HepG2 (cell line): Measurements from ENCODE around the gene TMEM253. TPM values are rescaled to one million over a fixed set of nuclear protein-coding genes. Genes with fewer than 3 reads are reported as not detected.
A peak's percentile ranks its signal among the peaks of the same experiment; 100 is the strongest.

Experiments
- BCLAF1 ChIP-seq: fragments of 450-650 bp; IDR thresholded peaks from 2 replicates; pipeline ENCODE4 v1.6.1; 2017; ENCODE audit warnings: mild to moderate bottlenecking
- DPF2 ChIP-seq: sonication (generic); formaldehyde crosslinking; IDR thresholded peaks from 2 replicates; pipeline ENCODE4 v1.4.0; 2020; ENCODE audit warnings: mild to moderate bottlenecking, low read depth, missing genetic modification reagents, borderline replicate concordance
- MAFK ChIP-seq, 2 experiments: IDR thresholded peaks in 1 of 2; conservative IDR thresholded peaks in 1 of 2; 2 replicates each; pipeline ENCODE4 v1.6.1; 2011; ENCODE audit warnings: improper control_type of control experiment in 2 of 2, low read length in 2 of 2
- NFKB2 ChIP-seq: sonication (generic); formaldehyde crosslinking; IDR thresholded peaks from 2 replicates; pipeline ENCODE4 v1.4.0; 2020; ENCODE audit warnings: missing genetic modification reagents, borderline replicate concordance
- POLR2G ChIP-seq: fragments of 200-400 bp; formaldehyde crosslinking; IDR thresholded peaks from 2 replicates; pipeline ENCODE4 v1.6.1; 2018; ENCODE audit warnings: mild to moderate bottlenecking, low read depth, low read length, moderate library complexity
- REL ChIP-seq: sonication (generic); formaldehyde crosslinking; conservative IDR thresholded peaks from 2 replicates; pipeline ENCODE4 v1.8.0; 2022; ENCODE audit warnings: mild to moderate bottlenecking, missing genetic modification reagents, moderate library complexity
- RFX3 ChIP-seq: IDR thresholded peaks from 2 replicates; pipeline ENCODE4 v1.6.1; 2016; ENCODE audit warnings: missing biosample characterization, missing genetic modification reagents
- YY1 ChIP-seq: IDR thresholded peaks from 2 replicates; pipeline ENCODE4 v1.6.1; 2011; ENCODE audit warnings: low read length, low read depth, moderate library complexity, mild to moderate bottlenecking; ENCODE audit not compliant: insufficient read depth, insufficient replicate concordance
- ZBTB39 ChIP-seq: sonication (generic); formaldehyde crosslinking; IDR thresholded peaks from 2 replicates; pipeline ENCODE4 v1.5.0; 2020; ENCODE audit warnings: missing genetic modification reagents
- ZBTB46 ChIP-seq: sonication (generic); formaldehyde crosslinking; IDR thresholded peaks from 2 replicates; pipeline ENCODE4 v1.4.0; 2020; ENCODE audit warnings: mild to moderate bottlenecking, missing genetic modification reagents, borderline replicate concordance
- ZFP37 ChIP-seq: sonication (generic); formaldehyde crosslinking; IDR thresholded peaks from 2 replicates; pipeline ENCODE4 v1.4.0; 2020; ENCODE audit warnings: missing genetic modification reagents, borderline replicate concordance
- ZNF280D ChIP-seq: sonication (generic); formaldehyde crosslinking; IDR thresholded peaks from 2 replicates; pipeline ENCODE4 v1.5.1; 2020; ENCODE audit warnings: mild to moderate bottlenecking, missing genetic modification reagents
- ZNF326 ChIP-seq: sonication (generic); formaldehyde crosslinking; IDR thresholded peaks from 2 replicates; pipeline ENCODE4 v1.4.0; 2020; ENCODE audit warnings: missing genetic modification reagents, borderline replicate concordance
- ZNF703 ChIP-seq: sonication (generic); formaldehyde crosslinking; IDR thresholded peaks from 2 replicates; pipeline ENCODE4 v1.5.1; 2020; ENCODE audit warnings: missing genetic modification reagents, mild to moderate bottlenecking, moderate library complexity, borderline replicate concordance
- ZNF713 ChIP-seq: sonication (generic); formaldehyde crosslinking; IDR thresholded peaks from 2 replicates; pipeline ENCODE4 v1.4.0; 2020; ENCODE audit warnings: mild to moderate bottlenecking, missing genetic modification reagents
- ZNF800 ChIP-seq: sonication (generic); formaldehyde crosslinking; IDR thresholded peaks from 2 replicates; pipeline ENCODE4 v1.4.0; 2020; ENCODE audit warnings: missing genetic modification reagents
- polyA plus RNA-seq, 8 experiments: library from polyadenylated mRNA; depleted of rRNA in 3 of 8; stranded (reverse) in 7 of 8; unstranded in 1 of 8; fragments of >200 nt; fragmentation: Illumina TruSeq in 4 of 8; extraction: Trizol in 4 of 8; gene quantifications; 2 replicates each; pipeline versions ENCODE4 v1.2.1 to v1.2.3, GENCODE V29; 2011 to 2016; ENCODE audit warnings: low read depth in 4 of 8, missing spikeins in 1 of 8, mixed read lengths in 1 of 8; ENCODE audit not compliant: insufficient read depth in 1 of 8
- total RNA-seq, 5 experiments: library from RNA; depleted of rRNA; stranded (reverse); fragments of >200 nt; fragmentation: Illumina TruSeq; extraction: Trizol; gene quantifications; 2 replicates each; pipeline ENCODE4 v1.2.3, GENCODE V29; 2016; ENCODE audit warnings: low read depth in 1 of 5

TMEM253 gene
- total and polyA plus RNA-seq, 2 of the 13 experiments (the other 11 are each of a cell fraction or from before 2014, with no cell fraction given): 0.29 to 0.45 TPM

GRCh38 chr14:21070610-21071224 lies 30.1 kb upstream of the TMEM253 start (continued):
- TF ChIP-seq MAFK (conservative IDR thresholded peaks at IDR 0.05 in 1 of 2, IDR thresholded peaks at IDR 0.05 in 1 of 2; ENCODE audit: low read length in 2 of 2) (no peak), BCLAF1 (no peak), POLR2G (peak; percentile 48; the same call in 1 of the 2 replicates), RFX3 (no peak), REL (peak; percentile 71), YY1 (peak; percentile 69), ZBTB39 (0 out of 2 replicates have a peak, but pooled peaks have one; percentile 31), ZNF703 (CRISPR knock-in tag) (0 out of 2 replicates have a peak, but pooled peaks have one; percentile 50), ZNF800 (CRISPR knock-in tag) (no peak), ZNF326 (CRISPR knock-in tag) (no peak), DPF2 (no peak), ZNF280D (0 out of 2 replicates have a peak, but pooled peaks have one; percentile 6), ZBTB46 (CRISPR knock-in tag) (no peak), NFKB2 (CRISPR knock-in tag) (no peak), ZNF713 (CRISPR knock-in tag) (no peak), ZFP37 (no peak)
